HG02642 (cell line): ENCODE measurements around the gene FARP2.
"Not testable (repeated sequence)": the region's sequence is repeated elsewhere in the genome, so short reads cannot be mapped to it uniquely, and the experiment has no call there.

ENCODE experiments used
- ATAC-seq: cut with Tn5 transposase; IDR thresholded peaks from one replicate; pipeline ENCODE4 v1.9.1; 2021; ENCODE audit warnings: mild to moderate bottlenecking; ENCODE audit not compliant: unreplicated experiment, poor library complexity

Gene FARP2

GRCh38 chr2:241450092-241450491 is 94.0 kb downstream of the FARP2 start:
- not testable (repeated sequence) for ATAC-seq

- ATAC-seq, result no peak
Measured at GRCh38 chr2:241451840-241452506, 95.9 kb downstream of the FARP2 start.

- not testable (repeated sequence) for ATAC-seq
Measured at GRCh38 chr2:241453919-241454318, 97.8 kb downstream of the FARP2 start.

- ATAC-seq, result no peak
Measured at GRCh38 chr2:241454837-241455485, 98.9 kb downstream of the FARP2 start.

GRCh38 chr2:241456546-241456945 is 100.5 kb downstream of the FARP2 start:
- no peak for ATAC-seq

GRCh38 chr2:241458687-241459086 is 102.6 kb downstream of the FARP2 start:
- no peak for ATAC-seq

GRCh38 chr2:241459520-241459919 is 103.4 kb downstream of the FARP2 start:
- no peak for ATAC-seq

GRCh38 chr2:241460631-241461030 is 104.5 kb downstream of the FARP2 start:
- no peak for ATAC-seq

- ATAC-seq, result no peak
Measured at GRCh38 chr2:241461693-241462677, 105.9 kb downstream of the FARP2 start.

GRCh38 chr2:241463276-241464135 is 107.4 kb downstream of the FARP2 start:
- no peak for ATAC-seq

- no peak for ATAC-seq
Measured at GRCh38 chr2:241465543-241465942, 109.5 kb downstream of the FARP2 start.

GRCh38 chr2:241466230-241466629 is 110.1 kb downstream of the FARP2 start:
- ATAC-seq, result no peak

- ATAC-seq, result no peak
Measured at GRCh38 chr2:241467777-241468475, 111.8 kb downstream of the FARP2 start.

GRCh38 chr2:241468476-241468781 is 112.3 kb downstream of the FARP2 start:
- no peak for ATAC-seq

- ATAC-seq, result no peak
Measured at GRCh38 chr2:241469746-241470145, 113.7 kb downstream of the FARP2 start.

GRCh38 chr2:241473399-241473798 is 117.3 kb downstream of the FARP2 start:
- no peak for ATAC-seq

- ATAC-seq, result no peak
Measured at GRCh38 chr2:241475267-241475666, 119.2 kb downstream of the FARP2 start.

GRCh38 chr2:241478166-241478565 is 122.1 kb downstream of the FARP2 start:
- no peak for ATAC-seq

GRCh38 chr2:241479026-241479898 is 123.2 kb downstream of the FARP2 start:
- ATAC-seq, result no peak
